Measurements from ENCODE around the gene COQ8B.

GRCh38 chr19:40697007-40697406, 19.7 kb downstream of the COQ8B start:
- TF ChIP-seq CTCF (IDR thresholded peaks at IDR 0.05), result no peak
- TF ChIP-seq POLR2A (IDR thresholded peaks at IDR 0.05; ENCODE audit: low read depth), result no peak
- no peak for TF ChIP-seq POLR2AphosphoS5 (IDR thresholded peaks at IDR 0.05)
- TF ChIP-seq EP300 (IDR thresholded peaks at IDR 0.05), result no peak
